ENCODE measurements around the gene RAB11FIP4. TPM values are rescaled to one million over a fixed set of nuclear protein-coding genes. Genes with fewer than 3 reads are reported as not detected.
"Not testable (repeated sequence)": the region's sequence is repeated elsewhere in the genome, so short reads cannot be mapped to it uniquely, and the experiment has no call there.

RAB11FIP4 gene, protein sequence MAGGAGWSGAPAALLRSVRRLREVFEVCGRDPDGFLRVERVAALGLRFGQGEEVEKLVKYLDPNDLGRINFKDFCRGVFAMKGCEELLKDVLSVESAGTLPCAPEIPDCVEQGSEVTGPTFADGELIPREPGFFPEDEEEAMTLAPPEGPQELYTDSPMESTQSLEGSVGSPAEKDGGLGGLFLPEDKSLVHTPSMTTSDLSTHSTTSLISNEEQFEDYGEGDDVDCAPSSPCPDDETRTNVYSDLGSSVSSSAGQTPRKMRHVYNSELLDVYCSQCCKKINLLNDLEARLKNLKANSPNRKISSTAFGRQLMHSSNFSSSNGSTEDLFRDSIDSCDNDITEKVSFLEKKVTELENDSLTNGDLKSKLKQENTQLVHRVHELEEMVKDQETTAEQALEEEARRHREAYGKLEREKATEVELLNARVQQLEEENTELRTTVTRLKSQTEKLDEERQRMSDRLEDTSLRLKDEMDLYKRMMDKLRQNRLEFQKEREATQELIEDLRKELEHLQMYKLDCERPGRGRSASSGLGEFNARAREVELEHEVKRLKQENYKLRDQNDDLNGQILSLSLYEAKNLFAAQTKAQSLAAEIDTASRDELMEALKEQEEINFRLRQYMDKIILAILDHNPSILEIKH
- 10 to 100 TPM in 2 of 3 donors, 1 to 10 TPM in 1; 9.9 to 11.0 (median 10.8) TPM for total RNA-seq

DNA sequence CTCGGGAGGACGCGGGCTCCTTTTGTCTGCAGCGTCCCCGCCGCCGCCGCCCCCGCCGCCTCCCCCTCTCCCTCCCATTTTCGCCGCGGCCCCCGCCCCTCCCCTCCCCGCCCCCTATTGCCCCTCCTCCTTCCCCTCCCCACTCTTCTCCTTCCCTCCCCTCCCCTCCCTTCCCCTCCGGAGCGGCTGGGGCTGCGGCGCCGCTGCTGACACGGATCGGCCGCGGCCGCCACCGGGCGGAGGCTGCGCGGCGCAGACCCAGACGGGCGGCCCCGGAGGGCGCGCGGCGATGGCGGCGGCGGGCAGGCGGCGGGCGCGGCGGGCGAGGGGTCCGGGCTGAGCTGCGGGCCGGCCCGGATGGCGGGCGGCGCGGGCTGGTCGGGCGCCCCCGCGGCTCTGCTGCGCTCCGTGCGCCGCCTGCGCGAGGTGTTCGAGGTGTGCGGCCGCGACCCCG lies at the start of gene RAB11FIP4:
Gene RAB11FIP4, plus strand, starts transcription at position 180 of the 454 bp plus-strand sequence. Its CDS starts 178 bp downstream, at position 358.
- Mint-ChIP-seq H3K27me3 (ENCODE audit: low read depth) (peaks cover 44% of the 10 kb centered on the region), H3K9me3 (no peaks in the 10 kb centered on the region), H3K4me1 (ENCODE audit: low read depth) (peaks cover 5% of the 10 kb centered on the region), H3K4me3 (peak within 1 kb of the TSS; percentile 59), H3K36me3 (ENCODE audit: insufficient read depth) (no peaks in the 10 kb centered on the region)
- ATAC-seq: peak; percentile 59 to 76
- no peak for DNase-seq

DNA sequence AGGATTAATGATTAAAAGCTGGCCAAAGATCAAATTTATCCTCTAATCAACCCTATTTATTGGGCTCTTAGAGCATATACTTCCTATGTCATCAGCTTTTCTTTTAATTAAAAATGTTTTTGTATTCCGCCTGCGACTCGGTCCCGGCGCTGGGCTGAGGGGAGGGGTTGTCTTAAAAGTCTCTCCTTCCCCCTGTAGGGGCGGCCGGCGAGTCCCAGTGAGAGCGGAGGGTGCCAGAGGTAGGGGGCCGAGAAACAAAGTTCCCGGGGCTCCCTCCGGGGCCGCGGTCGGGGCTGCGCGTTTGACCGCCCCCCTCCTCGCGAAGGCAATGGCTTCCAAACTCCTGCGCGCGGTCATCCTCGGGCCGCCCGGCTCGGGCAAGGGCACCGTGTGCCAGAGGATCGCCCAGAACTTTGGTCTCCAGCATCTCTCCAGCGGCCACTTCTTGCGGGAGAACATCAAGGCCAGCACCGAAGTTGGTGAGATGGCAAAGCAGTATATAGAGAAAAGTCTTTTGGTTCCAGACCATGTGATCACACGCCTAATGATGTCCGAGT lies 46.2 kb upstream of the RAB11FIP4 start:
- ATAC-seq; H3K4me3 Mint-ChIP-seq; H3K27me3 Mint-ChIP-seq (ENCODE audit: low read depth); H3K9me3 Mint-ChIP-seq; DNase-seq; H3K4me1 Mint-ChIP-seq (ENCODE audit: low read depth): not testable (repeated sequence)
- H3K36me3 Mint-ChIP-seq (ENCODE audit: insufficient read depth): peaks cover 32% of the 10 kb centered on the region

DNA sequence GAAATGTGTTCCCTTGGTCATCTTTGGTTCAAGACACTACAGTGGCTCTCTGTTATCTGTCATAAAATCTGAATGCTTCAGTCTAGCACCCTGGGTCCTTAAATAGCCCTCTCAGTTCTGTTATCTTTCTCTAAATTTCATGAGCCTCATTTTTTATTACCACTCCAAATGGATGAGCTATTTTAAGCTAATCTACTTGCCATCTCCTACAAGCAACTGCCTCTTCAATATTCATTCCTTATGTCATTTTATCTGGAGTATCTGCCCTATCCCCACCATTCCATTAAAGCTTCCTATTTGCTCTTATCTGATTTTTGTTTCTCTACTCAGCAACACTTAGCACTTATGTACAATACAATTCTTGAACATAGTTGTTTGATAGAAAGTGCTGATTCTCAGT lies 42.0 kb upstream of the RAB11FIP4 start:
- H3K36me3 Mint-ChIP-seq (ENCODE audit: insufficient read depth): peaks cover 30% of the 10 kb centered on the region
- H3K27me3 Mint-ChIP-seq (ENCODE audit: low read depth): no peaks in the 10 kb centered on the region
- H3K4me1 Mint-ChIP-seq (ENCODE audit: low read depth): no peaks in the 10 kb centered on the region
- DNase-seq (no peak), ATAC-seq (no peak)
- H3K4me3 Mint-ChIP-seq: no peak overlapping the region
- no peaks in the 10 kb centered on the region for H3K9me3 Mint-ChIP-seq

DNA sequence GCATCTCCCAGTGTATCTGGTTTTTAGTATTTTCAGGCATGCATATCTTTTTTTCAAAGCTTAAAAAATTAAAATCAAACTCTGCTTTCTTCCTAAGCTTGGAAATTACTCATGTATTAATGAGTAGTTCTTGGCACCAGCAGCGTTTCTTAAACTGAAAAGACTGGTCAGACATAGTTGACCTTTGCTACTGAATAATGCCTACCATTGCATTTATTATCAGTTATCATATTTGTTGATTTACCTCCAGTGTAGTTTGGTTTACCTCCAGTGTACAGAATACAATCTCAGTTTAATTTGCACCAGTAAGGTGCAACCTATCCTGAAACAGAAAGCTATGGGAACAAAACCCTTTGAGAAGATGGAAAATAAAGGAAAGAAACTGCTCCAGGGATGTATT lies 35.5 kb upstream of the RAB11FIP4 start:
- Mint-ChIP-seq H3K4me1 (ENCODE audit: low read depth) (no peaks in the 10 kb centered on the region), H3K36me3 (ENCODE audit: insufficient read depth) (peaks cover 39% of the 10 kb centered on the region), H3K9me3 (no peaks in the 10 kb centered on the region), H3K4me3 (no peak overlapping the region), H3K27me3 (ENCODE audit: low read depth) (no peaks in the 10 kb centered on the region)
- DNase-seq (no peak), ATAC-seq (no peak)

DNA sequence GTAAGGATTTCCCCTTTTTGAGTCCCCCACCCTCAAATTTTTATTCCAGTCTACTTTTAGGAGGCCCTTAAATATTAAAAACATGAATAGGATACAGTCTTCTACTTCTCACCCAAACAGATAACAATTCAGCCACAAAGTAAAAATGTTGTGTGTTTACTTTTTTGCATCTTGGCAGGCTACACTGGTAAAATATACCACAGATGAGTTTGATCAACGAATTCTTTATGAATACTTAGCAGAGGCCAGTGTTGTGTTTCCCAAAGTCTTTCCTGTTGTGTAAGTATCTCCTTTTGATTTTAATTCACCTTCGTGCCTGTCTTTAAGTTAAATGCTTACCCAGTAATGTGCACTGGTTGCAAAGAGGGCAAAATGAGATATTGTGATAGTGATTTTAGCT lies 34.4 kb upstream of the RAB11FIP4 start:
- DNase-seq (no peak), ATAC-seq (no peak)
- peaks cover 42% of the 10 kb centered on the region for H3K36me3 Mint-ChIP-seq (ENCODE audit: insufficient read depth)
- no peaks in the 10 kb centered on the region for H3K4me1 Mint-ChIP-seq (ENCODE audit: low read depth)
- H3K27me3 Mint-ChIP-seq (ENCODE audit: low read depth): no peaks in the 10 kb centered on the region
- no peak overlapping the region for H3K4me3 Mint-ChIP-seq
- no peaks in the 10 kb centered on the region for H3K9me3 Mint-ChIP-seq

DNA sequence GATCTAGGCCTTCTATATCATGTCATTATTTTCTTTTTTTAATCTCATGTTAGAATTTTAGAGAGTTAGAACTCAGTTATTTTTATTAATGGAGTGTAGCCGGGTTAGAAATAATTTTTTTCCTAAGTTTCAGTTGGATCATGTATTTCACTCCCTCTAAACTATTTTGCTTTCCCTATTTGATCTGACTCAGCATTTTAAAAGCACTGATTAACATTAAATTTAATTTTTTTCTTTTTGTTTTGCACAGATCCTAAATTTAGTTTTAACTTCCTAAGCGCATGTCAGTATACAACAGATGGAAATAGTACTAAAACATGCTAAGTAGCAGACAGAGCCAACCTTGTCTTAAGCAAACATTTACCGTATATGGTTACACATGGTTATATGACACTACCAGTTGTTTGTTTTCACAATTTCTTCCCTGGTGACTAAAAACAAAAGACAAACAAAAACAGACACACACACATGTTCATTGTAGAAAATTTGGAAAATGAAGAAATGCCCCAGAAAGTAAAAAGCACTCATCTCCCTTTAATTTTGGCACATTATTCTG lies 33.6 kb upstream of the RAB11FIP4 start:
- ATAC-seq (no peak), DNase-seq (no peak)
- Mint-ChIP-seq H3K36me3 (ENCODE audit: insufficient read depth) (peaks cover 42% of the 10 kb centered on the region), H3K9me3 (no peaks in the 10 kb centered on the region), H3K27me3 (ENCODE audit: low read depth) (no peaks in the 10 kb centered on the region), H3K4me1 (ENCODE audit: low read depth) (no peaks in the 10 kb centered on the region), H3K4me3 (no peak overlapping the region)

DNA sequence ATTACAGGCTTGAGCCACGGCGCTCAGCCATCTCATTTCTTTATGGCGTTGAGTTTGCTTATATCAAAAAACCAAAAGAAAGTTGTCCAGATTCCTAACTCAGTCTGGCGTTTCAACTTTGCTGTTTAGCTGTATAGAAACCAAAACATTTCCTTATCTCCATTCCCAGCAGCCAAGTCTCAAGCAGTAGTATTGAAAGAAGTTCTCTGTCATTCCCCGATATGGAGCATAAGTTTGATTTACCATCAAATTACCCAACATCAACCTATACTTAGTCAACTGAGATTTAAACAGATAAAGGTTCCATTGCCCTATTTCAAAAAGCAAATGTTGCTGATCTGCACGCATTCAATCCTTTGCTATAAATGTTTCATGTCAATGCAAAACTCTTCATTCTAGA lies 27.5 kb upstream of the RAB11FIP4 start:
- H3K4me3 Mint-ChIP-seq: no peak overlapping the region
- DNase-seq (no peak), ATAC-seq (no peak)
- H3K27me3 Mint-ChIP-seq (ENCODE audit: low read depth): no peaks in the 10 kb centered on the region
- no peaks in the 10 kb centered on the region for H3K4me1 Mint-ChIP-seq (ENCODE audit: low read depth)
- no peaks in the 10 kb centered on the region for H3K9me3 Mint-ChIP-seq
- peaks cover 17% of the 10 kb centered on the region for H3K36me3 Mint-ChIP-seq (ENCODE audit: insufficient read depth)

DNA sequence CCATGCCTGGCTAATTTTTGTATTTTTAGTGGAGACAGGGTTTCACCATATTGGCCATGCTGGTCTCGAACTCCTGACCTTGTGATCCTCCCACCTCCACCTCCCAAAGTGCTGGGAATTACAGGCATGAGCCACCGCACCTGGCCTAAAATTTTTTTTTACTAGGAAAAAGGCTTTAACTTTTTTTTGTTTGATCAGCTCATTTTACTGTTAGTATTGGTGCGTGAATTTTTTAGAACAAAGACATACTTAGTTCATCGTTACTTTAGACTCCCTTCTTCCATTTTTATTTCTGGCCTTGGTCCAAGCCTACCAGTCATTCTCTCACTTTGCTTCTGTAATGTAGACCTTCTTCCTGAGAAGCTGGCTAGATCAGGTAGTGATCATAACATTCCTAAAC lies 25.4 kb upstream of the RAB11FIP4 start:
- H3K4me1 Mint-ChIP-seq (ENCODE audit: low read depth): peaks cover under 1% of the 10 kb centered on the region
- no peak overlapping the region for H3K4me3 Mint-ChIP-seq
- H3K9me3 Mint-ChIP-seq: no peaks in the 10 kb centered on the region
- H3K27me3 Mint-ChIP-seq (ENCODE audit: low read depth): no peaks in the 10 kb centered on the region
- DNase-seq (no peak), ATAC-seq (no peak)
- H3K36me3 Mint-ChIP-seq (ENCODE audit: insufficient read depth): peaks cover 11% of the 10 kb centered on the region

DNA sequence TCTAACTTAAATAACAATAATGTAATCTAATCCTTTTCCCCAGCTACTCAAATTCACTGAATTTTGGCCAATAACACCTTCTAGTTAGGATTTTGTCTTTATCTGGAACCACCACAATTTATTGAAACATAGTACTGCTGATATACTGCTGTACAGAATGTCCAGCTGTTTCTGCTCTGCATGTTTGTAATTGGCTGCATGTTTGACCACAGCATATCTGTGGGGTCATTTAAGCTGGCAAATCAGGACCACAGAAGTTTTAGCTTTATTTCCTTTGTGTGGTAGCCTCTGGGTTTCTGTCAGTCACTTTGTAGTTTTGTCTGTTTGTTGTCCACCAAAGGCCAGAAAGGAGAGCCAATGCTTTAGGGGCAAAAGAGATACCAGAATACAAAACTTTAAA lies 22.2 kb upstream of the RAB11FIP4 start:
- H3K9me3 Mint-ChIP-seq: no peaks in the 10 kb centered on the region
- H3K4me1 Mint-ChIP-seq (ENCODE audit: low read depth): peaks cover 15% of the 10 kb centered on the region
- ATAC-seq (no peak), DNase-seq (no peak)
- H3K4me3 Mint-ChIP-seq: no peak overlapping the region
- H3K36me3 Mint-ChIP-seq (ENCODE audit: insufficient read depth): peaks cover 6% of the 10 kb centered on the region
- H3K27me3 Mint-ChIP-seq (ENCODE audit: low read depth): no peaks in the 10 kb centered on the region

DNA sequence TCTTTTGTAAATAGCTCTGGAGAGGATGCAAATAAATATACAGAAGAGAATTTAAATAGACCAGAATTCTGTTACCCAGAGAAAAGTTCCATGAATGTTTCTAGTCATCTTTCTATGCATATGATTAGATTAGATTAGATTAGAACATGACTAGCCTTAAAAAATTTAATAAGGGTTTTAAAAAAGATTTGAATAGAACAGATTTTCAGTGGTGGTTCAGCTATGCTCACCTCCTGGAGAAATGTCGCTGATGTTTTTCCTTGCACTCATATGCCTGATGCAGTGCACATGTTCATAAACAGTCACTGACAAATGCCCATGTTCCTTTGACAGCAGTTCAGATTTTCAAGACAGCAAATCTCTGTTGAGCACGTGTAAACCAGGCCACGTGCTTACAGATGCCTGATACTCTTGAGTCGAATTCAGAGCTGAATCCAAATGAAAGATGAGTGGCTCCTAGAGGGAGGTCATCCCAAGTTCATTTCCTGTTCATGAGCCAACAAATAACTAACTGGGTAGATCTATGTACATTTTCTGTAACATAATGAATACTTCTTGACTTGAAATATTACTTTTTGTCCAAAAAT lies 19.9 kb upstream of the RAB11FIP4 start:
- DNase-seq (no peak), ATAC-seq (no peak)
- H3K36me3 Mint-ChIP-seq (ENCODE audit: insufficient read depth): peaks cover 9% of the 10 kb centered on the region

DNA sequence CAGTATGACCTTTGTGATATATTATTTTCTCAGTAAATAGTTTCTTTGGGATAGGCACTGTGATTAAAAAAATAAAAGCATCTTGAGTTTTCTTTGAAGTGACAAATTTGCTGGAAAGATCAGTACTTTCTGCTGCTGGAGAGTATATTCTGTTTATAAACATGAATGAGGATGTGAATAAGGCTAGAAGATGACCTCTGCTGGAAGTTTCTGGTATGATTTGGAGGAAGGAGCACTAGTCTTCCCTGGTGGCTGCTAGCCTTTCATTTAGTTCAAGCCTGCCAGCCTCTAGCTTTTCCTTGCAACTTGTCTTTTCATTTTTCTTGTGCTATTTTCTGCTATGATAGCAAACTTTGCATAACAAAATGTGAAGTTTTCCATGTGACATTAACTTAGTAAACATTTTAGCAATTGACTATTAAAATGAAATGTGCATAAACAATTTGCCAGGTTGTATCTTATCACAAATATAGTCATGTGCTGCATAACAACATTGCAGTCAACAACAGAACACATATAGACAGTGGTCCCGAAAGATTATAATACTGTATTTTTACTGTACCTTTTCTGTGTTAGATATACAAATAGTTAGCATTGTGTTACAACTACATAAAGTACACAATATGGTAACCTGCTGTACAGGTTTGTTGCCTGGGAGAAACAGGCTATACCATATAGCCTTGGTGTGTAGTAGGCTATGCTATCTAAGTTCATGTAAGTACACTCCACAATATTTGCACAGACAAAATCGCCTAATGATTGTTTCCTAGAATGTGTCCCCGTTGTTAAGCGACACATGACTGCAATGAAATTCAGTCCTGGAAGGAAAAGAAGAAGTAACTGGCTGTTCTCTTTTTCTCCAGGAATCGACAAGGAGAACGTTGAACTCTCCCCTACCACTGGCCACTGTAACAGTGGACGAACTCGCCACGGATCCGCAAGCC lies 18.1 kb upstream of the RAB11FIP4 start:
- no peaks in the 10 kb centered on the region for H3K27me3 Mint-ChIP-seq (ENCODE audit: low read depth)
- peaks cover 15% of the 10 kb centered on the region for H3K4me1 Mint-ChIP-seq (ENCODE audit: low read depth)
- DNase-seq (no peak), ATAC-seq (peak; percentile 71 to 77)
- H3K4me3 Mint-ChIP-seq: no peak overlapping the region
- no peaks in the 10 kb centered on the region for H3K9me3 Mint-ChIP-seq
- H3K36me3 Mint-ChIP-seq (ENCODE audit: insufficient read depth): peaks cover 9% of the 10 kb centered on the region

More for the DNA sequence above, 19.9 kb upstream of the RAB11FIP4 start:
- peaks cover 15% of the 10 kb centered on the region for H3K4me1 Mint-ChIP-seq (ENCODE audit: low read depth)
- no peaks in the 10 kb centered on the region for H3K27me3 Mint-ChIP-seq (ENCODE audit: low read depth)
- no peaks in the 10 kb centered on the region for H3K9me3 Mint-ChIP-seq
- H3K4me3 Mint-ChIP-seq: no peak overlapping the region

DNA sequence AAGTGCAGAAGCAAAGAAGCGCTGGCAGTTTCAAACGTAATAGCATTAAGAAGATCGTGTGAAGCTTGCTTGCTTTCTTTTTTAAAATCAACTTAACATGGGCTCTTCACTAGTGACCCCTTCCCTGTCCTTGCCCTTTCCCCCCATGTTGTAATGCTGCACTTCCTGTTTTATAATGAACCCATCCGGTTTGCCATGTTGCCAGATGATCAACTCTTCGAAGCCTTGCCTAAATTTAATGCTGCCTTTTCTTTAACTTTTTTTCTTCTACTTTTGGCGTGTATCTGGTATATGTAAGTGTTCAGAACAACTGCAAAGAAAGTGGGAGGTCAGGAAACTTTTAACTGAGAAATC lies 17.4 kb upstream of the RAB11FIP4 start:
- Mint-ChIP-seq H3K4me1 (ENCODE audit: low read depth) (peaks cover 15% of the 10 kb centered on the region), H3K36me3 (ENCODE audit: insufficient read depth) (peaks cover 9% of the 10 kb centered on the region), H3K27me3 (ENCODE audit: low read depth) (no peaks in the 10 kb centered on the region), H3K9me3 (no peaks in the 10 kb centered on the region), H3K4me3 (no peak overlapping the region)
- no peak for DNase-seq
- no peak for ATAC-seq

DNA sequence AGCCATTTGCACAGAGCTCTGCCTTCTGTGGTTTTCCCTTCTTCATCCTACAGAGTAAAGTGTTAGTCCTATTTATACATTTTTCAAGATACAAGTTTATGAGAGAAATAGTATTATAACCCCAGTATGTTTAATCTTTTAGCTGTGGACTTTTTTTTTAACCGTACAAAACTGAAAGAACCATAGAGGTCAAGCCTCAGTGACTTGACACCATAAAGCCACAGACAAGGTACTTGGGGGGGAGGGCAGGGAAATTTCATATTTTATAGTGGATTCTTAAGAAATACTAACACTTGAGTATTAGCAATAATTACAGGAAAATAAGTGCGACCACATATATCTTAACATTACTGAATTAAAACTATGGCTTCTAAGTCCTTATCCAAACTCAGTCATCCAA lies 17.0 kb upstream of the RAB11FIP4 start:
- Mint-ChIP-seq H3K9me3 (no peaks in the 10 kb centered on the region), H3K4me3 (no peak overlapping the region), H3K4me1 (ENCODE audit: low read depth) (peaks cover 15% of the 10 kb centered on the region), H3K36me3 (ENCODE audit: insufficient read depth) (peaks cover 9% of the 10 kb centered on the region), H3K27me3 (ENCODE audit: low read depth) (no peaks in the 10 kb centered on the region)
- no peak for ATAC-seq
- DNase-seq: no peak

Data from activated T-cell treated with anti-CD3 and anti-CD28 coated beads, Interleukin-2, amount 50 U/mL, for 4 hours (primary cell).